SIG-M5 treated with dmso at 0.1 percent for 504 hours (cell line): Measurements from ENCODE around the gene THSD7A.
A peak's percentile ranks its signal among the peaks of the same experiment; 100 is the strongest.

Experiments
- DNase-seq: peaks from one replicate; lab custom pipeline; 2025; ENCODE audit not compliant: unreplicated experiment; lab: John Stamatoyannopoulos, UW

The THSD7A gene

GRCh38 chr7:11817111-11817740 is 14.8 kb downstream of the THSD7A start:
- no peak for DNase-seq

GRCh38 chr7:11811709-11812108 is 20.3 kb downstream of the THSD7A start:
- DNase-seq, result no peak

- DNase-seq, result no peak
These were observed 21.9 kb downstream of the THSD7A start for GRCh38 chr7:11810043-11810625.

- DNase-seq, result no peak
These were observed 25.0 kb downstream of the THSD7A start for GRCh38 chr7:11807000-11807399.

GRCh38 chr7:11804621-11805020 is 27.4 kb downstream of the THSD7A start:
- no peak for DNase-seq

GRCh38 chr7:11795231-11795630 is 36.8 kb downstream of the THSD7A start:
- no peak for DNase-seq

GRCh38 chr7:11792166-11792565 is 39.8 kb downstream of the THSD7A start:
- no peak for DNase-seq

- DNase-seq, result no peak
These were observed 43.4 kb downstream of the THSD7A start for GRCh38 chr7:11788568-11788967.

GRCh38 chr7:11787534-11787933 is 44.5 kb downstream of the THSD7A start:
- DNase-seq, result no peak

- DNase-seq, result peak; percentile 17
These were observed 45.8 kb downstream of the THSD7A start for GRCh38 chr7:11786186-11786585.

GRCh38 chr7:11784769-11785536 is 47.0 kb downstream of the THSD7A start:
- DNase-seq, result no peak

GRCh38 chr7:11779864-11780674 is 51.9 kb downstream of the THSD7A start:
- DNase-seq, result no peak

- no peak for DNase-seq
These were observed 56.0 kb downstream of the THSD7A start for GRCh38 chr7:11776039-11776438.

GRCh38 chr7:11775401-11775800 is 56.6 kb downstream of the THSD7A start:
- no peak for DNase-seq

- DNase-seq, result no peak
These were observed 63.7 kb downstream of the THSD7A start for GRCh38 chr7:11768263-11768662.

- DNase-seq, result no peak
These were observed 64.8 kb downstream of the THSD7A start for GRCh38 chr7:11767148-11767547.

- DNase-seq, result peak; percentile 80
These were observed 71.6 kb downstream of the THSD7A start for GRCh38 chr7:11760372-11760771.

GRCh38 chr7:11758627-11759111 is 73.3 kb downstream of the THSD7A start:
- no peak for DNase-seq

- DNase-seq, result no peak
These were observed 74.8 kb downstream of the THSD7A start for GRCh38 chr7:11757153-11757552.

GRCh38 chr7:11754933-11755332 is 77.1 kb downstream of the THSD7A start:
- no peak for DNase-seq

GRCh38 chr7:11754123-11754522 is 77.9 kb downstream of the THSD7A start:
- no peak for DNase-seq
